ENCODE measurements around the gene HNRNPH3.
"Not testable (repeated sequence)": the region's sequence is repeated elsewhere in the genome, so short reads cannot be mapped to it uniquely, and the experiment has no call there.

The HNRNPH3 gene

DNA sequence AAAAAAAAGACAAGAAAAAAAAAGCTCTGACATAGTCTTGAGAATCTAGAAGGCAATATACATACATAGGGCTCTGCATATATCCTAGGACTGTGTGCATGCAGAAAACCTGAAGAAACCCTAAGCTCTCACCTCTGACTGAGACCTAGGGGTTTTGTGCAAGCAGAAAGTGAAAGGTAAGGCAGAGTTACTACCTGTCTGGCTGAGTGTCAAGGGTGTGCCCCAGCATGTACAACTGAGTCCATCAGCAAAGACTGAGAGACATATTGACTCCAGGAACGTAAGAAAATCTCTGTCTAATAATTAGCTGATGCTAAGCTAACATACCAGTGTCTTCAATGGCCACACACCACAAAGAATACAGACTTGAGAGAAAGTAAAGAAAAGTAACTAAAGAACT lies 16.3 kb upstream of the HNRNPH3 start:
- no peak overlapping the region for H3K4me3 ChIP-seq (ENCODE audit: low read depth, low read length)
- TF ChIP-seq, protein P1, sequence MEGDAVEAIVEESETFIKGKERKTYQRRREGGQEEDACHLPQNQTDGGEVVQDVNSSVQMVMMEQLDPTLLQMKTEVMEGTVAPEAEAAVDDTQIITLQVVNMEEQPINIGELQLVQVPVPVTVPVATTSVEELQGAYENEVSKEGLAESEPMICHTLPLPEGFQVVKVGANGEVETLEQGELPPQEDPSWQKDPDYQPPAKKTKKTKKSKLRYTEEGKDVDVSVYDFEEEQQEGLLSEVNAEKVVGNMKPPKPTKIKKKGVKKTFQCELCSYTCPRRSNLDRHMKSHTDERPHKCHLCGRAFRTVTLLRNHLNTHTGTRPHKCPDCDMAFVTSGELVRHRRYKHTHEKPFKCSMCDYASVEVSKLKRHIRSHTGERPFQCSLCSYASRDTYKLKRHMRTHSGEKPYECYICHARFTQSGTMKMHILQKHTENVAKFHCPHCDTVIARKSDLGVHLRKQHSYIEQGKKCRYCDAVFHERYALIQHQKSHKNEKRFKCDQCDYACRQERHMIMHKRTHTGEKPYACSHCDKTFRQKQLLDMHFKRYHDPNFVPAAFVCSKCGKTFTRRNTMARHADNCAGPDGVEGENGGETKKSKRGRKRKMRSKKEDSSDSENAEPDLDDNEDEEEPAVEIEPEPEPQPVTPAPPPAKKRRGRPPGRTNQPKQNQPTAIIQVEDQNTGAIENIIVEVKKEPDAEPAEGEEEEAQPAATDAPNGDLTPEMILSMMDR (IDR thresholded peaks at IDR 0.05; ENCODE audit: borderline replicate concordance, insufficient read depth, low read depth, low read length), result no peak

DNA sequence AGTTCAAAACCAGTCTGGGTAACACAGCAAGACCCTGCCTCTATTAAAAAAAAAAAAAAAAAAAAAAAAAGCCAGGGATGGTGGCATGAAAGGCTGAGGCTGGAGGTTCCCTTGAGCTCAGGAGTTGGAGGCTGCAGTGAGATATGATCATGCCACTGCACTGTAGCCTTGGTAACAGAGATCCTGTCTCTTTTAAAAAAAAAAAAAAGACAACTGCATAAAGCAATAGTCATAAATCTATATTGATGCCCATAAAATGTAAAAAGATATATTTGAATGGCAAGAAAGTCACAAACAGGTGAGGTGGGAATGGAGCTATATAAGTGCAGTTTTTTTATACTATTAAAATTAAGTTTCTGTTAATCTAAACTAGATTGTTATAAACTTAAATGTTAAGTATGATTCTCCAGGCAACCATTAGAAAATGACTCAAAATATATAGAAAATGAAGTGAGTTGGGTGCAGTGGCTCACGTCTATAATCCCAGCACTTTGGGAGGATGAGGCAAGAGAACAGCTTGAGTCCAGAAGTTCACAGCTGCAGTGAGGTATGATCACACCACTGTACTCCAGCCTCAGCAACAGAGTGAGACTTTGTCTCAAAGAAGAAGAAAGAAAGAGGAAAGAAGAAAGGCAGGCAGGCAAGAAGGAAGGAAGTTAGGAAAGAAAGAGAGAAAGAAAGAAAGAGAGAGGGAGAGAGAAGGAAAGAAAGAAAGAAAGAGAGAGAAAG lies 13.4 kb upstream of the HNRNPH3 start:
- TF ChIP-seq, protein P1 (IDR thresholded peaks at IDR 0.05; ENCODE audit: borderline replicate concordance, insufficient read depth, low read depth, low read length), result no peak
- no peak overlapping the region for H3K4me3 ChIP-seq (ENCODE audit: low read depth, low read length)

DNA sequence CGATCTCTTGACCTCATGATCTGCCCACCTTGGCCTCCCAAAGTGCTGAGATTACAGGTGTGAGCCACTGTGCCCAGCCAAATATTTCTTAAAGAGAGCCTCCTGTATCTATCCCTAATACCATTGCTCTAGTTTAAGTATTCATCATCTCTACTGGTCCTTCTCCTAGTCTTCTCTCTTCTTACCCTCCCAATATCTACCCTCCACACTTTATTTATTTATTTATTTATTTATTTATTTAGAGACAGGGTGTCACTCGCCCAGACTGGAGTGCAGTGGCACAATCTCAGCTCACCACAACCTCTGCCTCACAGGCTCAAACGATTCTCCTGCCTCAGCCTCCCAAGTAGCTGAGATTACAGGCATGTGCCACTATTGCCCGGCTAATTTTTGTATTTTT lies 7.5 kb upstream of the HNRNPH3 start:
- H3K4me3 ChIP-seq (ENCODE audit: low read depth, low read length), result not testable (repeated sequence)

DNA sequence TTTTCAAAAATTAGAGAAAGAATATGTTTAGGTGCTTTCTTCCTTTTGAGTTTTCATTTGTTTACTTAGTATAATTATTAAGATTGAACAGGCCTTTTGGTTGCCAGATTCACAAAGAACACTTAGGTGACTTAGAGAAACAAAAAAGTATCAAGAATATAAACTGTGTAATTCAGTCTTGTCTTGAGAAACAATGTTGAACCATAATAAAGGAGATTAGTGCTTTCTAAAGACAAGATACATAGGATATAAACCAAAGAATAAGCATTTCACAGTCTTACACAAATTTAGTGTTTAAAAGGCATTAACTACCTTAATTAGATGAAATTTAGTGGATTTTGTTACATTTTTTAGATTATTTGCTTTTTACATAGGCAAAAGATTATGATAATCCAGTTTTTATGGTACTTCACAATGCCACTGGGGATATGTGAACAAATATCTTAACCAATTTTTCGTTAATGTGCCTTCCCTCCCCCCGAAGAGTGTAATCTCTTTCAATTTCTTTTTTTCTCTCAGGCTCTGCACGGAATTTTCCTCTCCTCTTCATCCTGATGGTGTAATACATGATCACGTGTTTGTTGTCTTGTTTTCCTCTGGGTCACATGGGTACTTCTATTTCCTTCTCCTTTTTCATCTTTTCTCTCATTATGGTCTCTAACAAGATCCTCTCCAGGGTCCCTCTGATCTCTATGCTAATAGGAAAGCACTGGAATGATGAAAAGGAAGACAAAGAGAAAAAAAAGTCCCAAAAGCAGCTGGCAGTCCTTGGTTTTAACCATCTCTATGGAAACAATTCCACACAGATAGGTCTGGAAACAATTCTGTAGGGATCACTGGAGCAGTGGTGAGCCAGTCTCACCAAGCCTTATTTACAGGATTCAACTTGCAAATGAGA lies 3.7 kb upstream of the HNRNPH3 start:
- TF ChIP-seq, protein P1 (IDR thresholded peaks at IDR 0.05; ENCODE audit: borderline replicate concordance, insufficient read depth, low read depth, low read length), result no peak
- no peak overlapping the region for H3K4me3 ChIP-seq (ENCODE audit: low read depth, low read length)

DNA sequence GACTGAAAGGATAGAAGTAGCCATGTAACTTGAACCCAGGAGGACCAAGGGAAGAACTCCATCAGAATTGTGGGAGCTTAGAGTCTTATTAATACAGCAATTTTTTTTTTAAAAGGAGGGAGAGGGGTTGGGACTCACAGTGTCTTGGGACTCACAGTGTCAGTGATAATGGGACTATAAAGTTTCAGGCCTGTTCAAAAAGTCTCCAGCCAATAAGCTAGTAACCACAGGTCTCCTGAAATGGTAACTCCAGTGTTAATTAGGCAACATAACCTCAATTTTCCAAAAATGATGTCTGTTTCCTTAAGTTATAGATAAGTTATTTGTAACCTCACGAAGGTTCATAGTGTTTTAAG lies 2.4 kb upstream of the HNRNPH3 start:
- TF ChIP-seq, protein P1 (IDR thresholded peaks at IDR 0.05; ENCODE audit: borderline replicate concordance, insufficient read depth, low read depth, low read length), result no peak
- no peak overlapping the region for H3K4me3 ChIP-seq (ENCODE audit: low read depth, low read length)

DNA sequence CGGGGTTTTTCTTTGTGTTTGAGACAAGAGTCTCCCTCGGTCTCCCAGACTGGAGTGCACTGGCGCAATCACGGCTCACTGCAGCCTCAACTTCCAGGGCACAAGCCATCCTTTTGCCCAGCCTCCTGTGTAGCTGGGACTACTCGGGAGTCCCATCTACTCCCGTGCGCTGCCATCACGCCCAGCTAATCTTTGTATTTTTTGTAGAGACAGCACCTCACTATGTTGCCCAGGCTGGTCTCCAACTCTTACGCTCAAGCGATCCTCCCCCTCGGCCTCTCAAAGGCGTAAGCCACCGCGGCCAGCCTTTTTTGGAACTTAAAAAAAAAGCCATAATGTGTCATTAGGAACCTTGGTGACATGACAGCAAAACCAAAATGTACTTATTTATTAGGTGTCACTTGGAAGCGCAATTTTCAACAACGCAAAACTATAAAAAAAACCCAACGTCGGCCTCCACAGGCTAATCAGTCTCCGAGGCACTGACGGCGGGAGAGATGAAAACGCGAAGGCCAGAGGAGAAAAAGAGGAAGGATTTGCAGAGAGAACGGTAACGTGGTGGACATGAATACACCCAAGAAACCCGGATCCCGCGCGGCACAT lies 911 bp upstream of the HNRNPH3 start:
- H3K4me3 ChIP-seq (ENCODE audit: low read depth, low read length), result peak overlapping the region; percentile 85
- TF ChIP-seq, protein P1 (IDR thresholded peaks at IDR 0.05; ENCODE audit: borderline replicate concordance, insufficient read depth, low read depth, low read length), result no peak

DNA sequence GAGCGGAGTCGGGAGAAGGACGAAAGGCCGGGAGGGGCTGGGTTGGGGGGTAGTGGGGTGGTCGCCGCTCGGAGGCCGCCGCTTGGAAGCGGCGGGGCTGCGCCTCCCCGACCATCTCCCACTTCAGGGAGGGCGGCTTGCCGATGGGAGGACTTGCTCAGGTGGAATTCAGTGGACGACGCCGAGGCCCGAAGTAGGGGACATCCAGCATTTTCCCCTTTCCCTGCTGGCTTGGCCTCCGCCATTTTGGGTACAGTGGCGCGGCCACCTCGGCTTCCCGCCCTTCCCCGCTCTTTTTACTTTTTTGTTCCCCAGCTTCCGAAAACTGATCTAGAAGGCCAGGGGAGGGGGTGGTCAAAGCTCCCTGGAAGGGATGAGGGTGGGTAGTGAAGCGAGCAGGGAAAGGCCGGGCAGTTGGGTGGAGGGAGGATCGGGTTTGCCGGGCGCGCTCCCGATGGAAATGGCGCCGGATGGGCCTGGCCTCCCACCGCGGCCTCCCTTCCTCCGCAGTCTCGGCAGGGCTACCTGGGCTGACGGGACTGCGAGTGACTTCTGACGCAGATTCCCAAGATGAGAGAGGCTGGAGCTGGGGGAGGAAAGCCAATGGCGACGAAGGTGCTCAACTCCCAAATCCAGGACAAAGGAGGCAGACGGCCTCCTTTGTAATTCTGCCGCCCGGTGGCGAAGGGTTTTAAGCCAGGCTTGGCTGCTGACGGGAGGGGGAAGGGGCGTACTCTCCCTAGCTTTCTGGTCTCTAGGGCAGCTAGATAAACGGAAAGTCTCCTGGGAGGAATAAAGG lies 594 bp downstream of the HNRNPH3 start, which contains the start of gene PBLD:
PBLD (minus strand) TSS at position 670 of the 799 bp plus-strand sequence. CDS start 26,084 bp downstream, outside the sequence.
- peak within 1 kb of the TSS; percentile 85 for H3K4me3 ChIP-seq (ENCODE audit: low read depth, low read length)
- TF ChIP-seq, protein P1 (IDR thresholded peaks at IDR 0.05; ENCODE audit: borderline replicate concordance, insufficient read depth, low read depth, low read length), result peak; percentile 52

Data from GM12875 (cell line).